B cell (primary cell): ENCODE results near the gene PLA2G4F. TPM values are rescaled to one million over a fixed set of nuclear protein-coding genes. Genes with fewer than 3 reads are reported as not detected.

Experiments used
- ATAC-seq: fragments of 200-7000 bp; cut with Tn5 transposase; one replicate; pipeline ENCODE4 v1.10.0; 2021; ENCODE audit warnings: low read depth, mild to moderate bottlenecking, moderate number of reproducible peaks, moderate library complexity
- CTCF ChIA-PET: fragments of 350-600 bp; sonication (Branson Sonifier 250); formaldehyde crosslinking; loops from one replicate; lab custom pipeline; 2021; ENCODE audit warnings: antibody characterized with exemption, inconsistent platforms; lab: Charles Lee
- POLR2A ChIA-PET: fragments of 350-600 bp; sonication (Branson Sonifier 250); formaldehyde crosslinking; loops from one replicate; lab custom pipeline; 2021; ENCODE audit warnings: antibody characterized with exemption; lab: Charles Lee
- DNase-seq: peaks from one replicate; pipeline ENCODE4 v3.0.0; 2013
- H2AFZ ChIP-seq: 2 replicates; pipeline ENCODE4 v1.6.1; 2012; ENCODE audit warnings: mild to moderate bottlenecking, low read depth, low read length; ENCODE audit not compliant: insufficient read depth, poor library complexity, severe bottlenecking
- H3K27ac ChIP-seq, 2 donors: 1 replicate in 1 of 2; 2 replicates in 1 of 2; pipeline ENCODE4 v1.5.1; 2012 to 2013; ENCODE audit warnings: low read length in 2 of 2, mild to moderate bottlenecking in 2 of 2, moderate library complexity in 1 of 2
- H3K27me3 ChIP-seq, 4 experiments: fragments of 200-600 bp in 1 of 4; sonication (generic) in 1 of 4; replicated peaks in 1 of 4; 1 replicate in 2 of 4; 2 replicates in 2 of 4; pipeline versions ENCODE4 v1.6.1 to v1.7.0; 2013 to 2016; ENCODE audit warnings: low read length in 3 of 4, mild to moderate bottlenecking in 2 of 4, mixed read lengths in 1 of 4, moderate library complexity in 1 of 4; ENCODE audit not compliant: insufficient read depth in 4 of 4, control insufficient read depth in 3 of 4; ENCODE audit errors: control extremely low read depth in 1 of 4
- H3K36me3 ChIP-seq, 2 experiments: replicated peaks in 1 of 2; 1 replicate in 1 of 2; 2 replicates in 1 of 2; pipeline versions ENCODE4 v1.6.1 to v1.7.1; 2013; ENCODE audit warnings: low read length in 1 of 2; ENCODE audit not compliant: insufficient read depth in 2 of 2, control insufficient read depth in 1 of 2; ENCODE audit errors: control extremely low read depth in 1 of 2, extremely low read depth in 1 of 2
- H3K4me1 ChIP-seq, 2 donors: fragments of 200-600 bp in 1 of 2; sonication (generic) in 1 of 2; 1 replicate in 1 of 2; 2 replicates in 1 of 2; pipeline versions ENCODE4 v1.5.1 to v1.6.1; 2013 to 2017; ENCODE audit warnings: low read length in 2 of 2; ENCODE audit not compliant: control insufficient read depth in 2 of 2, insufficient read depth in 2 of 2
- H3K4me2 ChIP-seq: replicated peaks from 2 replicates; pipeline ENCODE3; 2012; ENCODE audit warnings: mild to moderate bottlenecking, low read depth, low read length; ENCODE audit not compliant: poor library complexity, severe bottlenecking
- H3K4me3 ChIP-seq, 5 experiments: fragments of 200-600 bp in 1 of 5; sonication (generic) in 1 of 5; 1 replicate in 3 of 5; 2 replicates in 2 of 5; pipeline versions ENCODE4 v1.5.1 to v1.7.0; 2011 to 2016; ENCODE audit warnings: low read length in 4 of 5, mild to moderate bottlenecking in 4 of 5, low read depth in 2 of 5, control low read depth in 1 of 5, moderate library complexity in 1 of 5; ENCODE audit not compliant: insufficient read depth in 1 of 5; ENCODE audit errors: control extremely low read depth in 1 of 5, extremely low read depth in 1 of 5
- H3K79me2 ChIP-seq: fragments of 200-600 bp; sonication (generic); one replicate; pipeline ENCODE4 v1.6.0; 2016; ENCODE audit warnings: low read length; ENCODE audit not compliant: control insufficient read depth, insufficient read depth
- H3K9ac ChIP-seq: fragments of 200-600 bp; sonication (generic); 2 replicates; pipeline ENCODE4 v1.6.1; 2017; ENCODE audit warnings: mild to moderate bottlenecking, low read length, moderate library complexity
- H3K9me3 ChIP-seq, 3 donors: one replicate each; pipeline versions ENCODE4 v1.6.1 to v1.7.1; 2013; ENCODE audit warnings: low read length in 2 of 3; ENCODE audit not compliant: control insufficient read depth in 2 of 3, insufficient read depth in 1 of 3; ENCODE audit errors: control extremely low read depth in 1 of 3
- H4K20me1 ChIP-seq: 2 replicates; pipeline ENCODE4 v1.6.0; 2012; ENCODE audit warnings: mild to moderate bottlenecking, low read length; ENCODE audit not compliant: insufficient read depth, control insufficient read depth, poor library complexity, severe bottlenecking
- H3K27ac Mint-ChIP-seq: one replicate; pipeline ENCODE4 v1.8.0; 2021; ENCODE audit warnings: mixed read lengths
- H3K27me3 Mint-ChIP-seq: one replicate; pipeline ENCODE4 v1.8.0; 2021; ENCODE audit warnings: mixed read lengths
- H3K4me1 Mint-ChIP-seq: one replicate; pipeline ENCODE4 v1.8.0; 2021; ENCODE audit warnings: mixed read lengths
- H3K4me3 Mint-ChIP-seq: one replicate; pipeline ENCODE4 v1.8.0; 2021; ENCODE audit warnings: mixed read lengths
- H3K9me3 Mint-ChIP-seq: one replicate; pipeline ENCODE4 v1.8.0; 2022; ENCODE audit warnings: mixed read lengths; ENCODE audit not compliant: insufficient read depth
- EZH2 ChIP-seq: IDR thresholded peaks from 2 replicates; pipeline ENCODE4 v1.6.1; 2012; ENCODE audit warnings: borderline replicate concordance, low read depth, mild to moderate bottlenecking, moderate library complexity, low read length; ENCODE audit not compliant: insufficient read depth, poor library complexity, severe bottlenecking
- WGBS: methylation state at CpG from one replicate; pipeline ENCODE4 v1.1.5; 2013; ENCODE audit warnings: missing lambda C conversion rate; ENCODE audit not compliant: insufficient coverage; 5-methylcytosine and 5-hydroxymethylcytosine counted together
- intact Hi-C: fragments of 100-400 bp; cut with micrococcal nuclease; formaldehyde crosslinking; loops from one replicate; pipeline ENCODE4 v1.10.0; 2022
- polyA plus RNA-seq: library from polyadenylated mRNA; depleted of rRNA; stranded (reverse); fragments of >200 nt; gene quantifications from 2 replicates; pipeline ENCODE4 v1.2.3, GENCODE V29; 2012
- total RNA-seq, 2 donors: library from RNA; stranded (reverse); fragments of 120-200 nt in 1 of 2; gene quantifications; 1 replicate in 1 of 2; 2 replicates in 1 of 2; pipeline versions ENCODE4 v1.2.3 to v1.2.4, GENCODE V29; 2013 to 2022
- TF ChIP-seq, protein P1 (sequence below): fragments of 200-600 bp; IDR thresholded peaks from one replicate; pipeline ENCODE4 v1.8.0; 2022; ENCODE audit warnings: antibody characterized with exemption, mild to moderate bottlenecking

The PLA2G4F gene
- total and polyA plus RNA-seq, 2 donors (not counting 1 experiment from before 2014, with no cell fraction given), result not detected

DNA sequence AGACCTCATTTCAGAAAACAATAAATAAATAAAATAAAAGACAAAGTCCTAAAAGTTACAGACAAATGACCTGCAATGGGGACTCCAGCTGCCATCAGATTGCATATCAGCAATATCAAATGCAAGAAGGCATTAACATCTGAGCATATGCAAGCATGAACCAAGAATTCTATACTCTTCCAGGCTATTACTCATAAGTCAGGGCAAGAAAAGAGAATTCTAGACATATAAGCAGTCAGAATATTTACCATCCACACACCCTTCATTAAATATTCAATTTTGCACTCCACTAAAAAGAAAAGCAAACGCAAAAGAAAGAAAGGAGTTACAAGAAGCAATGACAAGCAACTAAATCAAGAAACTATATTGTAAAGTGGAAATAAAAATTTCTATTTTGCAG is 21.1 kb downstream of the PLA2G4F start:
- Mint-ChIP-seq H3K27me3 (peaks cover 12% of the 10 kb centered on the region), H3K9me3 (no peaks in the 10 kb centered on the region), H3K27ac (no peak overlapping the region), H3K4me3 (no peak overlapping the region), H3K4me1 (no peaks in the 10 kb centered on the region)
- Histone ChIP-seq H3K79me2 (no peaks in the 10 kb centered on the region), H3K9ac (no peak overlapping the region), H3K27ac (no peak overlapping the region), H3K36me3 (no peaks in the 10 kb centered on the region), H4K20me1 (no peaks in the 10 kb centered on the region), H3K4me1 (no peaks in the 10 kb centered on the region), H3K27me3 (peaks cover 0 to 10% (median 0%) of the 10 kb centered on the region in 4 experiments), H3K4me3 (no peak overlapping the region), H2AFZ (no peak overlapping the region), H3K9me3 (no peaks in the 10 kb centered on the region), H3K4me2 (no peak overlapping the region)
- no CpG with 5 or more reads among the region's 1 CpG for WGBS
- CTCF ChIA-PET, result interaction anchor here (1.1 to 1.5 kb wide), 3 partner anchors 10 to 146 kb away, joined by 4 read pairs; no protein-coding TSS in a partner anchor
- DNase-seq (no peak), ATAC-seq (no peak)
- TF ChIP-seq, protein P1, sequence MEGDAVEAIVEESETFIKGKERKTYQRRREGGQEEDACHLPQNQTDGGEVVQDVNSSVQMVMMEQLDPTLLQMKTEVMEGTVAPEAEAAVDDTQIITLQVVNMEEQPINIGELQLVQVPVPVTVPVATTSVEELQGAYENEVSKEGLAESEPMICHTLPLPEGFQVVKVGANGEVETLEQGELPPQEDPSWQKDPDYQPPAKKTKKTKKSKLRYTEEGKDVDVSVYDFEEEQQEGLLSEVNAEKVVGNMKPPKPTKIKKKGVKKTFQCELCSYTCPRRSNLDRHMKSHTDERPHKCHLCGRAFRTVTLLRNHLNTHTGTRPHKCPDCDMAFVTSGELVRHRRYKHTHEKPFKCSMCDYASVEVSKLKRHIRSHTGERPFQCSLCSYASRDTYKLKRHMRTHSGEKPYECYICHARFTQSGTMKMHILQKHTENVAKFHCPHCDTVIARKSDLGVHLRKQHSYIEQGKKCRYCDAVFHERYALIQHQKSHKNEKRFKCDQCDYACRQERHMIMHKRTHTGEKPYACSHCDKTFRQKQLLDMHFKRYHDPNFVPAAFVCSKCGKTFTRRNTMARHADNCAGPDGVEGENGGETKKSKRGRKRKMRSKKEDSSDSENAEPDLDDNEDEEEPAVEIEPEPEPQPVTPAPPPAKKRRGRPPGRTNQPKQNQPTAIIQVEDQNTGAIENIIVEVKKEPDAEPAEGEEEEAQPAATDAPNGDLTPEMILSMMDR, result no peak
- no peak for TF ChIP-seq EZH2
- POLR2A ChIA-PET, result no interaction called here
- intact Hi-C loops, result no loop called here

DNA sequence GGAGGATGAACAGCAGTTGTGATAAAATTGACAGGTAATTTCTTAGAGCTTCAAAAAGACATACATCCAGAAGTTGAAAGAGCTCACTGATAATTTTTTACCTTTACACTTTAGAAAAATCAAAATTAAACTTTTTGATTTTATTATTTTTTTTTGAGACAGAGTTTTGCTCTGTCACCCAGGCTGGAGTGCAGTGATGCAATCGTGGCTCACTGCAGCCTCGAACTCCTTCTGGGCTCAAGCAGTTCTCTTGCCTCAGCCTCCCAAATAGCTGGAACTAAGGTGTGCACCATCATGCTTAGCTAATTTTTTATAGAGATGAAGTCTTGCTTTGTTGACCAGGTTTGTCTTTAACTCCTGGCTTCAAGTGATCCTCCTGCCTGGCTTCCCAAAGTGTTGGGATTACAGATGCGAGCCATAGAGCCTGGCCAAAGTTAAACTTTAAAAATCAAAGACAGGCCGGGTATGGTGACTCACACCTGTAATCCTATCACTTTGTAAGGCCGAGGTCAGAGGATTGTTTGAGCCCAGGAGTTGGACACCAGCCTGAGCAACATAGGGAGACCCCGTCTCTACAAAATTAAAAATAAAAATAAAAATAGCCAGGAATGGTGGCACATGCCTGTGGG is 21.7 kb downstream of the PLA2G4F start:
- Mint-ChIP-seq H3K4me3 (no peak overlapping the region), H3K9me3 (no peaks in the 10 kb centered on the region), H3K27ac (no peak overlapping the region), H3K27me3 (peaks cover 13% of the 10 kb centered on the region), H3K4me1 (no peaks in the 10 kb centered on the region)
- ChIA-PET CTCF (interaction anchor here (0.9 to 1.5 kb wide), 3 partner anchors 9 to 230 kb away, joined by 3 to 4 read pairs (median 4); no protein-coding TSS in a partner anchor), POLR2A (no interaction called here)
- H3K36me3 ChIP-seq, result no peaks in the 10 kb centered on the region
- 100% methylated on average over 1 of the region's 6 CpGs for WGBS
- H3K9me3 ChIP-seq, result no peaks in the 10 kb centered on the region
- H4K20me1 ChIP-seq, result no peaks in the 10 kb centered on the region
- H2AFZ ChIP-seq, result no peak overlapping the region
- H3K27me3 ChIP-seq, result peaks cover 0 to 11% (median under 1%) of the 10 kb centered on the region in 4 experiments
- TF ChIP-seq, protein P1, result no peak
- no peak for TF ChIP-seq EZH2
- intact Hi-C loops, result no loop called here
- H3K9ac ChIP-seq, result no peak overlapping the region
- no peak overlapping the region for H3K4me2 ChIP-seq
- no peaks in the 10 kb centered on the region for H3K79me2 ChIP-seq
- DNase-seq (no peak), ATAC-seq (no peak)
- no peak overlapping the region for H3K27ac ChIP-seq
- no peaks in the 10 kb centered on the region for H3K4me1 ChIP-seq
- H3K4me3 ChIP-seq, result no peak overlapping the region
